ENCODE measurements around the gene FREM1. TPM values are rescaled to one million over a fixed set of nuclear protein-coding genes. Genes with fewer than 3 reads are reported as not detected.

FREM1 gene
- polyA plus RNA-seq, 1 donor from 2014 or later = 2.3 TPM

DNA sequence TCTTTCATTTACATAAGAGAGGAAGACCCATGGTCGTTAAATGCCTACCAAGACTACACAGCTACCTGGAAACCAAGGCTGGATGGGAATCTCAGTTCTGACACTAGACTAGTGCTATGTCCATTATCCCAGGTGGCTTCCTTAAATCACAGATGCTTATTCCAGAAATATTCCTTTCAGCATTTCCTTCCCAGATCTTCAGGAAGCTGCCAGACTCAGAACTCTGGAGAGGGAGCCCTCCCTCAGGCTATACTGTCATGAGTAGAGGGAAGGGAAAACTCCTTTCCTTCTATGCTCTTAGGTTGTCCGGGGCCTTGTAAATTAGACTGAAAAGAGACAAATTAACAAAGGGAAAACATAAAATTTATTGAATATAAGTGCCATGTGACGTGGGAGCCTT is 20.8 kb downstream of the FREM1 start:
- no peaks in the 10 kb centered on the region for H3K9me2 ChIP-seq (ENCODE audit: insufficient read depth, low read length)
- no peaks in the 10 kb centered on the region for H4K20me1 ChIP-seq (ENCODE audit: insufficient read depth)
- no peak for TF ChIP-seq MXI1 (conservative IDR thresholded peaks at IDR 0.05; ENCODE audit: poor library complexity, severe bottlenecking)
- TF ChIP-seq POLR2AphosphoS5 (IDR thresholded peaks at IDR 0.05) = no peak
- TF ChIP-seq, protein P1, sequence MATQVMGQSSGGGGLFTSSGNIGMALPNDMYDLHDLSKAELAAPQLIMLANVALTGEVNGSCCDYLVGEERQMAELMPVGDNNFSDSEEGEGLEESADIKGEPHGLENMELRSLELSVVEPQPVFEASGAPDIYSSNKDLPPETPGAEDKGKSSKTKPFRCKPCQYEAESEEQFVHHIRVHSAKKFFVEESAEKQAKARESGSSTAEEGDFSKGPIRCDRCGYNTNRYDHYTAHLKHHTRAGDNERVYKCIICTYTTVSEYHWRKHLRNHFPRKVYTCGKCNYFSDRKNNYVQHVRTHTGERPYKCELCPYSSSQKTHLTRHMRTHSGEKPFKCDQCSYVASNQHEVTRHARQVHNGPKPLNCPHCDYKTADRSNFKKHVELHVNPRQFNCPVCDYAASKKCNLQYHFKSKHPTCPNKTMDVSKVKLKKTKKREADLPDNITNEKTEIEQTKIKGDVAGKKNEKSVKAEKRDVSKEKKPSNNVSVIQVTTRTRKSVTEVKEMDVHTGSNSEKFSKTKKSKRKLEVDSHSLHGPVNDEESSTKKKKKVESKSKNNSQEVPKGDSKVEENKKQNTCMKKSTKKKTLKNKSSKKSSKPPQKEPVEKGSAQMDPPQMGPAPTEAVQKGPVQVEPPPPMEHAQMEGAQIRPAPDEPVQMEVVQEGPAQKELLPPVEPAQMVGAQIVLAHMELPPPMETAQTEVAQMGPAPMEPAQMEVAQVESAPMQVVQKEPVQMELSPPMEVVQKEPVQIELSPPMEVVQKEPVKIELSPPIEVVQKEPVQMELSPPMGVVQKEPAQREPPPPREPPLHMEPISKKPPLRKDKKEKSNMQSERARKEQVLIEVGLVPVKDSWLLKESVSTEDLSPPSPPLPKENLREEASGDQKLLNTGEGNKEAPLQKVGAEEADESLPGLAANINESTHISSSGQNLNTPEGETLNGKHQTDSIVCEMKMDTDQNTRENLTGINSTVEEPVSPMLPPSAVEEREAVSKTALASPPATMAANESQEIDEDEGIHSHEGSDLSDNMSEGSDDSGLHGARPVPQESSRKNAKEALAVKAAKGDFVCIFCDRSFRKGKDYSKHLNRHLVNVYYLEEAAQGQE (IDR thresholded peaks at IDR 0.05; ENCODE audit: borderline replicate concordance) = no peak
- TF ChIP-seq, protein P2, sequence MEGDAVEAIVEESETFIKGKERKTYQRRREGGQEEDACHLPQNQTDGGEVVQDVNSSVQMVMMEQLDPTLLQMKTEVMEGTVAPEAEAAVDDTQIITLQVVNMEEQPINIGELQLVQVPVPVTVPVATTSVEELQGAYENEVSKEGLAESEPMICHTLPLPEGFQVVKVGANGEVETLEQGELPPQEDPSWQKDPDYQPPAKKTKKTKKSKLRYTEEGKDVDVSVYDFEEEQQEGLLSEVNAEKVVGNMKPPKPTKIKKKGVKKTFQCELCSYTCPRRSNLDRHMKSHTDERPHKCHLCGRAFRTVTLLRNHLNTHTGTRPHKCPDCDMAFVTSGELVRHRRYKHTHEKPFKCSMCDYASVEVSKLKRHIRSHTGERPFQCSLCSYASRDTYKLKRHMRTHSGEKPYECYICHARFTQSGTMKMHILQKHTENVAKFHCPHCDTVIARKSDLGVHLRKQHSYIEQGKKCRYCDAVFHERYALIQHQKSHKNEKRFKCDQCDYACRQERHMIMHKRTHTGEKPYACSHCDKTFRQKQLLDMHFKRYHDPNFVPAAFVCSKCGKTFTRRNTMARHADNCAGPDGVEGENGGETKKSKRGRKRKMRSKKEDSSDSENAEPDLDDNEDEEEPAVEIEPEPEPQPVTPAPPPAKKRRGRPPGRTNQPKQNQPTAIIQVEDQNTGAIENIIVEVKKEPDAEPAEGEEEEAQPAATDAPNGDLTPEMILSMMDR (IDR thresholded peaks at IDR 0.05; ENCODE audit: poor library complexity, severe bottlenecking) = no peak
- no peak for TF ChIP-seq TAF1 (IDR thresholded peaks at IDR 0.05; ENCODE audit: low read depth)
- no peak for TF ChIP-seq SMC3 (conservative IDR thresholded peaks at IDR 0.05; ENCODE audit: poor library complexity)
- no peaks in the 10 kb centered on the region for H3K36me3 ChIP-seq (ENCODE audit: insufficient read depth, low read length)
- H3K4me2 ChIP-seq (ENCODE audit: low read length) = no peak overlapping the region
- no peak overlapping the region for H3K4me3 ChIP-seq (ENCODE audit: low read length)
- H2AFZ ChIP-seq (ENCODE audit: low read depth, low read length) = no peak overlapping the region
- H3K9ac ChIP-seq (ENCODE audit: low read length) = no peak overlapping the region
- H3K79me2 ChIP-seq (replicated peaks; ENCODE audit: insufficient read depth, low read length) = no peaks in the 10 kb centered on the region
- no peaks in the 10 kb centered on the region for H3K9me3 ChIP-seq (ENCODE audit: low read length)
- H3K27ac ChIP-seq (ENCODE audit: low read length) = no peak overlapping the region
- H3K27me3 ChIP-seq (ENCODE audit: insufficient read depth, low read depth, low read length) = no peaks in the 10 kb centered on the region
- H3F3A ChIP-seq (ENCODE audit: insufficient read depth, low read length, poor library complexity, severe bottlenecking) = no peaks in the 10 kb centered on the region

DNA sequence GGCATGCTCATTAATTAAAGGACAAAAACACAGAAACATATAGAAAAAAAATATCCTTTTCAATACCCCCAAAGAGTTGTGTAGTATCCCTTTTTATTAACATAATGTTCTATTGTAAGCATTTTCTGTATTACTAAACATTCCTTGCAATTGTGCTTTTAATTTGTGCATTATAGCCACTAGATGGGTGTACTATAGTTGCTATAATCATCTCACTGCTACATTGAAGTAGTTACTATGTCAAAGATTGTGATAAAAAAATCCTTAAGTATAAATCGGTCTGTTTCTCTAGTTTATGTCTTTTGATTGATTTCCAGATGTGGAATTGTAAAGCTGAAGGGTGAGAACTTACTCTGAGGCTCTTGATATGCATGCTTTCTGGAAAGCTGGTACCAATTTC is 21.4 kb downstream of the FREM1 start:
- no peaks in the 10 kb centered on the region for H3F3A ChIP-seq (ENCODE audit: insufficient read depth, low read length, poor library complexity, severe bottlenecking)
- no peak overlapping the region for H2AFZ ChIP-seq (ENCODE audit: low read depth, low read length)
- no peaks in the 10 kb centered on the region for H3K27me3 ChIP-seq (ENCODE audit: insufficient read depth, low read depth, low read length)
- H3K9me3 ChIP-seq (ENCODE audit: low read length) = no peaks in the 10 kb centered on the region
- no peak overlapping the region for H3K9ac ChIP-seq (ENCODE audit: low read length)
- H3K27ac ChIP-seq (ENCODE audit: low read length) = no peak overlapping the region
- H3K4me3 ChIP-seq (ENCODE audit: low read length) = no peak overlapping the region
- no peaks in the 10 kb centered on the region for H3K9me2 ChIP-seq (ENCODE audit: insufficient read depth, low read length)
- no peaks in the 10 kb centered on the region for H3K79me2 ChIP-seq (replicated peaks; ENCODE audit: insufficient read depth, low read length)
- no peaks in the 10 kb centered on the region for H4K20me1 ChIP-seq (ENCODE audit: insufficient read depth)
- no peak for TF ChIP-seq RAD21 (conservative IDR thresholded peaks at IDR 0.05)
- no peak for TF ChIP-seq EP300 (conservative IDR thresholded peaks at IDR 0.05; ENCODE audit: poor library complexity, severe bottlenecking)
- TF ChIP-seq, protein P1 (IDR thresholded peaks at IDR 0.05; ENCODE audit: borderline replicate concordance) = no peak
- no peak for TF ChIP-seq EZH2 (IDR thresholded peaks at IDR 0.05; ENCODE audit: borderline replicate concordance, insufficient read depth, low read length, poor library complexity, severe bottlenecking)
- TF ChIP-seq MXI1 (conservative IDR thresholded peaks at IDR 0.05; ENCODE audit: poor library complexity, severe bottlenecking) = no peak
- no peak for TF ChIP-seq SMC3 (conservative IDR thresholded peaks at IDR 0.05; ENCODE audit: poor library complexity)
- TF ChIP-seq TAF1 (IDR thresholded peaks at IDR 0.05; ENCODE audit: low read depth) = no peak
- TF ChIP-seq POLR2AphosphoS5 (IDR thresholded peaks at IDR 0.05) = no peak
- TF ChIP-seq, protein P2 (IDR thresholded peaks at IDR 0.05; ENCODE audit: poor library complexity, severe bottlenecking) = no peak
- H3K4me2 ChIP-seq (ENCODE audit: low read length) = no peak overlapping the region
- H3K36me3 ChIP-seq (ENCODE audit: insufficient read depth, low read length) = no peaks in the 10 kb centered on the region

All from neural cell (in vitro differentiated cells).